Heart right ventricle (tissue), 16 donors: ENCODE results near the gene YES1. TPM values are rescaled to one million over a fixed set of nuclear protein-coding genes. Genes with fewer than 3 reads are reported as not detected.
"Not testable (repeated sequence)": the region's sequence is repeated elsewhere in the genome, so short reads cannot be mapped to it uniquely, and the experiment has no call there.

Source experiments
- ATAC-seq, 8 donors: fragments of 200-7000 bp; cut with Tn5 transposase; one replicate each; pipeline ENCODE4 v1.9.1; 2020; ENCODE audit warnings: mild to moderate bottlenecking in 8 of 8, moderate library complexity in 8 of 8, moderate number of reproducible peaks in 1 of 8
- DNase-seq, 2 donors: peaks; one replicate each; pipeline ENCODE4 v3.0.0-alpha.2; 2020
- H3K27ac ChIP-seq, 10 donors: fragments of 200-600 bp; sonication (generic) in 2 of 10; one replicate each; pipeline versions ENCODE4 v1.5.0 to v1.8.0; 2020 to 2022; ENCODE audit warnings: mild to moderate bottlenecking in 3 of 10
- H3K27me3 ChIP-seq, 7 donors: fragments of 200-600 bp; one replicate each; pipeline ENCODE4 v1.8.0; 2021 to 2022; ENCODE audit warnings: mild to moderate bottlenecking in 2 of 7
- H3K36me3 ChIP-seq, 9 donors: fragments of 200-600 bp; sonication (generic) in 1 of 9; one replicate each; pipeline versions ENCODE4 v1.5.0 to v1.8.0; 2020 to 2022; ENCODE audit warnings: mild to moderate bottlenecking in 2 of 9
- H3K4me1 ChIP-seq, 9 donors: fragments of 200-600 bp; sonication (generic) in 1 of 9; one replicate each; pipeline versions ENCODE4 v1.5.0 to v1.8.0; 2020 to 2022; ENCODE audit warnings: mild to moderate bottlenecking in 4 of 9
- H3K4me3 ChIP-seq, 10 donors: fragments of 200-600 bp; sonication (generic) in 2 of 10; one replicate each; pipeline versions ENCODE4 v1.5.0 to v1.8.0; 2020 to 2022; ENCODE audit warnings: mild to moderate bottlenecking in 7 of 10, moderate library complexity in 2 of 10
- H3K9me3 ChIP-seq, 11 donors: fragments of 200-600 bp in 10 of 11; sonication (generic) in 2 of 11; one replicate each; pipeline versions ENCODE4 v1.5.0 to v1.8.0; 2013 to 2022; ENCODE audit warnings: mild to moderate bottlenecking in 2 of 11, control low read depth in 1 of 11, moderate library complexity in 1 of 11
- WGBS, 2 donors: extraction: QIAGEN DNeasy Blood & Tissue Kit; methylation state at CpG; one replicate each; pipeline ENCODE4 v1.1.7; 2013; ENCODE audit warnings: inconsistent platforms in 1 of 2; 5-methylcytosine and 5-hydroxymethylcytosine counted together
- intact Hi-C, 10 donors: fragments of 100-400 bp; cut with DNase I; formaldehyde crosslinking; loops; one replicate each; pipeline versions ENCODE4 v1.11.1 to v1.14.2; 2022
- polyA plus RNA-seq, 2 donors: library from polyadenylated mRNA; stranded (reverse); fragments of 200-250 nt; gene quantifications; one replicate each; pipeline ENCODE4 v1.2.3, GENCODE V29; 2013
- total RNA-seq, 10 donors: library from RNA; stranded (reverse); fragmentation: NEBNext Ultra II Directional in 3 of 10; extraction: Animal tissue kit (Norgen Biotek cat#: 25700) in 3 of 10; gene quantifications; one replicate each; pipeline versions ENCODE4 v1.2.1 to v1.2.4, GENCODE V29; 2021 to 2023
- TF ChIP-seq, protein P1 (sequence below), 9 donors: fragments of 200-600 bp; sonication (generic) in 2 of 9; IDR thresholded peaks; one replicate each; pipeline versions ENCODE4 v1.5.0 to v1.8.0; 2021 to 2022; ENCODE audit warnings: antibody characterized with exemption in 9 of 9, mild to moderate bottlenecking in 5 of 9, moderate library complexity in 1 of 9
- donor health status: Arrhythmogenic right ventricular cardiomyopathy.
- donor health status: ischemic (EF 13 %, LVEDD 7.1; RV severe dilation, severe dysfunction).
- donor health status: healthy with polysubstance abuse.
- donor health status: DM: no; HTN: yes; CAD: no.
- donor health status: DM: no; HTN: no; CAD: no.
- donor health status: ischemic (EF 25% LVEDD 6.9; RV normal size, moderate dysfunction).
- donor health status: ischemic (EF 25% LVEDD 5.7; RV mildly dilated, moderate dysfunction).
- donor health status: healthy.
- donor health status: DM: yes; HTN: yes; CAD: no.
- donor health status: Ischemic cardiomyopathy.
- donor health status: ischemic (EF 35%, LVEDD 5.7; RV mildly dilated, moderate dysfunction).
- donor health status: nonischemic (EF 11% LVEDD 7.7; RV severe dilation, severe dysfunction).
- donor health status: DM: yes; HTN: yes; CAD: no.
- donor health status: PGD.
- donor health status: ischemic (EF 29% LVEDD 5.4; RV normal size, mild dysfunction).
- donor health status: nonischemic (EF 23%, LVEDD 6.1; RV moderate dilation, normal function).

YES1 gene
- total and polyA plus RNA-seq, 12 donors = 10.3 to 31.5 (median 21.7) TPM

DNA sequence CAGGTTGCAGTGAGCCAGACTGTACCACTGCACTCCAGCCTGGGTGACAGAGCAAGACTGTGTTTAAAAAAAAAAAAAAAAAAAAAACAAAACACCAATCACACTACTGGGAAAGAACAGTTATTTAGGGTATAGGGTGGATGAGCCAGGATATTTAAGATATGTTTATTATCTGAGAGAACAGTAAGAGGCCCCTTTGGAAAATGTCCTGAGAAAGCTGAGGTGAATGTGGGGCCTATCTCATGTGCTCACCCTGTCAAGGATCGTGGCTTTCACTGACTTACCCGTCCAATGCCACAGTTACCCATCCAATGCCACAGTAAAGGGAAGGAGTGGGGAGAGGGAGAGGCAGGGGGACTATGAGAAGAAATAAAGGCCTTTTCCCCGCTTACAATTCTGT lies 79.7 kb downstream of the YES1 start:
- intact Hi-C loops = loop anchor here in 1 of 10 donors (10.0 kb wide), 1 partner anchor 108 kb away; no protein-coding TSS in a partner anchor

DNA sequence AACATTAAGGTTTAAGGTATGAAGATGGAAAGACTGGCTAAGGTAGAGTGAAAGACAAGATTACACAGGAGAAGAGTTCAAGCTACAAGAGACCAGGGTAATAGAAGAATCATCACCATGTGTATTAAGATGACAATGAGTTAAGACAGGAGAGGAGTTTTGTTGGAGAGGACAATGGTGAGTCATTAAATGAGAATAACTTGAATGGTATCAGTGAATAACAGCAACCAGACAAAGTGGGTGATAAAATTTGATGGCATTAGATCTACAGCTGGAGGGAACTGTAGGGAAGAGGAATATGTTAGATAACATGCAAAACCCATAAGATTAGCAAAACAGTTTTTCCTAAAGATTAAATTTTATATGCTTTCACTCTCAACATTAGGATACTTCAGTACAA lies 80.9 kb downstream of the YES1 start:
- Histone ChIP-seq H3K4me3 (no peak overlapping the region), H3K4me1 (no peaks in the 10 kb centered on the region), H3K36me3 (peaks cover 0 to 92% (median 20%) of the 10 kb centered on the region in 9 donors), H3K27me3 (no peaks in the 10 kb centered on the region), H3K9me3 (no peaks in the 10 kb centered on the region), H3K27ac (no peak overlapping the region)
- ATAC-seq (no peak), DNase-seq (no peak)
- intact Hi-C loops = loop anchor here in 1 of 10 donors (10.0 kb wide), 1 partner anchor 106 kb away; no protein-coding TSS in a partner anchor
- TF ChIP-seq, protein P1, sequence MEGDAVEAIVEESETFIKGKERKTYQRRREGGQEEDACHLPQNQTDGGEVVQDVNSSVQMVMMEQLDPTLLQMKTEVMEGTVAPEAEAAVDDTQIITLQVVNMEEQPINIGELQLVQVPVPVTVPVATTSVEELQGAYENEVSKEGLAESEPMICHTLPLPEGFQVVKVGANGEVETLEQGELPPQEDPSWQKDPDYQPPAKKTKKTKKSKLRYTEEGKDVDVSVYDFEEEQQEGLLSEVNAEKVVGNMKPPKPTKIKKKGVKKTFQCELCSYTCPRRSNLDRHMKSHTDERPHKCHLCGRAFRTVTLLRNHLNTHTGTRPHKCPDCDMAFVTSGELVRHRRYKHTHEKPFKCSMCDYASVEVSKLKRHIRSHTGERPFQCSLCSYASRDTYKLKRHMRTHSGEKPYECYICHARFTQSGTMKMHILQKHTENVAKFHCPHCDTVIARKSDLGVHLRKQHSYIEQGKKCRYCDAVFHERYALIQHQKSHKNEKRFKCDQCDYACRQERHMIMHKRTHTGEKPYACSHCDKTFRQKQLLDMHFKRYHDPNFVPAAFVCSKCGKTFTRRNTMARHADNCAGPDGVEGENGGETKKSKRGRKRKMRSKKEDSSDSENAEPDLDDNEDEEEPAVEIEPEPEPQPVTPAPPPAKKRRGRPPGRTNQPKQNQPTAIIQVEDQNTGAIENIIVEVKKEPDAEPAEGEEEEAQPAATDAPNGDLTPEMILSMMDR (IDR thresholded peaks at IDR 0.05) = no peak

More for the DNA sequence above, 79.7 kb downstream of the YES1 start:
- Histone ChIP-seq H3K9me3 (no peaks in the 10 kb centered on the region), H3K4me1 (no peaks in the 10 kb centered on the region), H3K4me3 (no peak overlapping the region), H3K36me3 (peaks cover 0 to 95% (median 25%) of the 10 kb centered on the region in 9 donors), H3K27me3 (no peaks in the 10 kb centered on the region), H3K27ac (no peak overlapping the region)
- ATAC-seq = no peak
- TF ChIP-seq, protein P1 (IDR thresholded peaks at IDR 0.05) = no peak
- DNase-seq = no peak
- WGBS, 2 donors = 83 to 87% methylated on average over 3 of the region's 3 CpGs

DNA sequence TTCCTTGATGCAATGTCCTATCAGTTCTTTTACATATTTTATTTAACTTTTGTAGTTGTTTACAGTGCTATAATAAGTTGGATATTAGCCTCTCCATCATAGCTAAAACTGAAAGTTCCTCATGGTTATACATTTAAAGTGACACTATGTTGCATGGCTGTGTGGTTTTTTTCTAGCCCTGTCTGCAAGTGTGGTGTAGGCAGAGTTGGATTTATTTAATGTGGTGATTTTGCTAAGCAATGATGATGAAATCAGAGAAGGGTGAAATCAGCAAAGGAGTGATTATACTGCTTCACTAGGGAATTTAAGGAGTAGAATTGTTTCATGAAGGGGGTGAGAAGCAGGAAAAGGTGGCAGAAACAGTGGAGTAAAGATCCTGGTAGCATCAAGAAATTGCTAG lies 81.3 kb downstream of the YES1 start:
- Histone ChIP-seq H3K4me3 (no peak overlapping the region), H3K36me3 (peaks cover 0 to 92% (median 15%) of the 10 kb centered on the region in 9 donors), H3K9me3 (no peaks in the 10 kb centered on the region), H3K27me3 (no peaks in the 10 kb centered on the region), H3K27ac (no peak overlapping the region), H3K4me1 (no peaks in the 10 kb centered on the region)
- ATAC-seq (no peak), DNase-seq (no peak)
- TF ChIP-seq, protein P1 (IDR thresholded peaks at IDR 0.05) = no peak
- intact Hi-C loops = loop anchor here in 1 of 10 donors (10.0 kb wide), 1 partner anchor 106 kb away; no protein-coding TSS in a partner anchor

DNA sequence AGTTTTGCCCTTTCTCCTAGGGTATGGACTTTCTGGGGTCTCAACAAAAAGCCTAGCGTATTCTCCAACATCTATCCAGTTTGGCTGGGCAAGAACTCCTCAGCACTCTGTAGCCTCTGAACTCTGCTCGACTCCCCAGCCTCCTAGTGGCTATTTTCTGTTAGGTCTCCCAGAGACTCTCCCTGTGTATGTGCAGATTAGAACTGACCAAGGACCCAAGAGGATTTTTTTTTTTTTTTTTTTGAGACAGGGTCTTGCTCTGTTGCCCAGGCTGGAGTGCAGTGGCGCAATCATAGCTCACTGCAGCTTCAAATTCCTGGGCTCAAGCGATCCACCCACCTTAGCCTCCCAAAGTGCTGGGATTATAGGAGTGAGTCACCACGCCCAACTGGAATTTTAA lies 81.9 kb downstream of the YES1 start:
- H3K4me3 ChIP-seq, H3K9me3 ChIP-seq, ATAC-seq, H3K4me1 ChIP-seq, H3K27ac ChIP-seq, DNase-seq, H3K27me3 ChIP-seq: not testable (repeated sequence)
- WGBS, 2 donors = 96% methylated on average over 5 of the region's 5 CpGs
- H3K36me3 ChIP-seq = peaks cover 0 to 92% (median 12%) of the 10 kb centered on the region in 9 donors
- intact Hi-C loops = loop anchor here in 1 of 10 donors (10.0 kb wide), 1 partner anchor 105 kb away; no protein-coding TSS in a partner anchor

DNA sequence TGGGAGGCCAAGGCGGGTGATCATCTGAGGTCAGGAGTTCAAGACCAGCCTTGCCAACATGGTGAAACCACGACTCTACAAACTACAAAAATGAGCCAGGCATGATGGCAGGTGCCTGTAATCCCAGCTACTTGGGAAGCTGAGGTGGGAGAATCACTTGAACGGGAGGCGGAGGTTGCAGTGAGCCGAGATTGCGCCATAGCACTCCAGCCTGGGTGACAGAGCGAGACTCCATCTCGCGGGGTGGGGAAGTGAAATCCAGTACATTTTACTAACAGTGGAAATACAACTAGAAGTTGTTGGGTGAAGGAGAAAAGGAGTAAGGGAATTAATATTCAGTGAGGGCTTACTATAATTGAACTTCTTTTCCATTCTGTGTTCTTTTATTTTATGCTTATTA lies 86.4 kb downstream of the YES1 start:
- Histone ChIP-seq H3K4me3 (no peak overlapping the region), H3K27me3 (no peaks in the 10 kb centered on the region), H3K27ac (no peak overlapping the region), H3K4me1 (no peaks in the 10 kb centered on the region), H3K36me3 (peaks cover 0 to 79% (median 8%) of the 10 kb centered on the region in 9 donors), H3K9me3 (no peaks in the 10 kb centered on the region)
- DNase-seq (no peak), ATAC-seq (no peak)
- TF ChIP-seq, protein P1 (IDR thresholded peaks at IDR 0.05) = no peak
- WGBS, 2 donors = 96% methylated on average over 9 of the region's 9 CpGs
- intact Hi-C loops = no loop called here
